Loucy (cell line): ENCODE results near the gene RCE1.

Experiments used
- CTCF ChIP-seq: fragments of 200-600 bp; sonication (generic); conservative IDR thresholded peaks from 2 replicates; pipeline ENCODE4 v1.5.1; 2014; ENCODE audit warnings: mild to moderate bottlenecking, antibody characterized with exemption, low read length
- EZH2phosphoT487 ChIP-seq: fragments of 200-600 bp; IDR thresholded peaks from 2 replicates; pipeline ENCODE4 v1.6.1; 2018; ENCODE audit warnings: antibody characterized with exemption, mild to moderate bottlenecking, moderate library complexity, borderline replicate concordance

GRCh38 chr11:66881927-66882452, 38.7 kb downstream of the RCE1 start:
- TF ChIP-seq CTCF (no peak), EZH2phosphoT487 (no peak)
